ENCODE data around the gene TAOK1.

Gene TAOK1

DNA sequence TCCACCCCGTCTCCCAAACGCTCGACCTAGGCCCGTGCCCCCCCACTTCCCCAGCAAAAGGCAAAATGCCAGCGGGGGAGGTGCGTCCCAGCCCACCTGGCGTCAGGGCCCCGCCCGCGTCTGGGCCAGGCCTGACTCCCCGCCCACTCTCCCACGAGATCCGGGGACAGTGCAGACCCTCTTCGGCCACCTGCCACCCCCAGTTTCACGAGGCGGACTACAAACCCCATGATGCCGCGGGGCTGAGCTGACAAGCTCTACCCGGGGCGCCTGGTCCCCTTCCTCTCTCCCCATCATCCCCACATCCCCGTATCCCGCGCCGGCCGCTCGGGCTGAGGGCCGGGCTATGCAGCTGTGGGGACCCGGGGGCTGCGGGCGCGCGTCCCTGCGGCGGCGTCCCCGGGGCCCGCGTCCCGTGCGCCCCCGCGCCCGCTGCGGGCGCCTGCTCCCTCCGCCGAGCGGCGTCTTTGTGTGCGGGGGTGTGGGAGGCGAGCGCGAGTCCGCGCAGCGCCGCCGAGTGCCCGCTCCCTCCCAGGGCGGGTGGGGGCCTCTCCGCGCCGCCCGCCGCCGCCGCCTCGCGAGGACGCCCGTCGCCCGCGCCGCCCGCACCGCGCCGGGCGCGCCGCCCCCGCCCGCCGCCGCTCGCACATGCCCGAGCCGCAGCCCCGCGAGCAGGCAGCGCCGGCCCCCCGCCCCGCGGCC, 202.8 kb downstream of the TAOK1 start, which contains the start of gene ANKRD13B:
ANKRD13B (plus strand) TSS at position 283 of the 702 bp plus-strand sequence. CDS start 490 bp downstream, outside the sequence.
- H3K36me3 ChIP-seq (ENCODE audit: control insufficient read depth, insufficient read depth, low read length), result no peaks in the 10 kb centered on the region
- H3K4me1 ChIP-seq (ENCODE audit: control insufficient read depth, insufficient read depth, low read length), result peaks cover 53% of the 10 kb centered on the region
- peak within 1 kb of the TSS; percentile 64 for H3K4me3 ChIP-seq (ENCODE audit: low read depth, low read length)
- H3K9me3 ChIP-seq (ENCODE audit: control insufficient read depth, insufficient read depth, low read depth, low read length), result no peaks in the 10 kb centered on the region
- peaks cover 13% of the 10 kb centered on the region; the same call in 1 of the 2 replicates for H3K27me3 ChIP-seq (ENCODE audit: control insufficient read depth, insufficient read depth, low read length)
- H3K9ac ChIP-seq (ENCODE audit: low read length), result no peak within 1 kb of the TSS
- H3K27ac ChIP-seq (ENCODE audit: low read depth, low read length), result no peak within 1 kb of the TSS

DNA sequence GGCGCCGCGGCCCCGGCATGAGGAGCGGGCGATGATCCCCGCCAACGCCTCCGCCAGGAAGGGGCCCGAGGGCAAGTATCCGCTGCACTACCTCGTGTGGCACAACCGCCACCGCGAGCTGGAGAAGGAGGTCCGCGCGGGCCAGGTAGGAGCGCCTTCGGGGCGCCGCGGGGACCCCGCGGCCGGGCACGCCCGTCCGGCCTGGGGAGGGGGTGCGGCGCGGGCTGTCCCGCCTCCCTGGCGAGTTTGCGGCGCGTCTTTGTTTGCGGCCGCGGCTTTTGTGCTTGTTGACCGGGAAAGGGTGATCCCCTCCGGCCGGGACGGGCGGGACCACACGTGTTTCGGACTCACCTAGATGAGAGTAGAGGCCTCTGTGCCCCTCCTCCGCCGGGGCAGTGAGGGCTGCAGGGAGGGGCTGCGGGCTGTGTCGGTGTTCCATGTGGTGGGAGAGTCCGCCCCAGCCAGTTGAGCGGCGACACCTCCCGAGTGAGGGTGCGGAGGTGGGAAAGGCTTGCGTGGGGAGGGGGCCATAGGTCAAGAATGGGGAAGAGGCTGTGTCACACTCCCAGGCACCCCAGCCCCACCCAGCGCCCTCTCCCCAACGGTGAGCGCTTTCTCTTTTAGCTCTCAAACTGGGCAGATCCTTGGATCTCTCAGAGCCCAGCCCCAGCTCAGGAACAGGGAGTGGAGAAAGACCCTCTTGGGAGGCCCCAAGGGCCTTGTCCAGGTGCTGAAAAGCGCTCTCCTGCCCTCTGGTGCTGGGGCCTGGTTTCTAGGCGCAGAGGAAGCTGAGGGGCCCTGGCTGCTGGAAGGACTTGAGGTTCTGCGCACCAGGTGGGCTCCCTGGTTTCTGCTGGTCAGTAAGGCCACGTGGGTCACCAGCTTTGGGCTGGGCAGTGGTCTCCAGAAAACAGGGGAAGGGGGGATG, 203.7 kb downstream of the TAOK1 start:
- Histone ChIP-seq H3K9me3 (ENCODE audit: control insufficient read depth, insufficient read depth, low read depth, low read length) (no peaks in the 10 kb centered on the region), H3K27me3 (ENCODE audit: control insufficient read depth, insufficient read depth, low read length) (peaks cover 13% of the 10 kb centered on the region; the same call in 1 of the 2 replicates), H3K27ac (ENCODE audit: low read depth, low read length) (no peak overlapping the region), H3K4me1 (ENCODE audit: control insufficient read depth, insufficient read depth, low read length) (peaks cover 51% of the 10 kb centered on the region), H3K36me3 (ENCODE audit: control insufficient read depth, insufficient read depth, low read length) (no peaks in the 10 kb centered on the region), H3K4me3 (ENCODE audit: low read depth, low read length) (peak overlapping the region; percentile 64), H3K9ac (ENCODE audit: low read length) (no peak overlapping the region)

GRCh38 chr17:29594519-29595090, 204.4 kb downstream of the TAOK1 start:
- peak overlapping the region; percentile 64; the same call in 1 of the 2 replicates for H3K4me3 ChIP-seq (ENCODE audit: low read depth, low read length)
- no peak overlapping the region for H3K27ac ChIP-seq (ENCODE audit: low read depth, low read length)
- no peaks in the 10 kb centered on the region for H3K36me3 ChIP-seq (ENCODE audit: control insufficient read depth, insufficient read depth, low read length)
- peaks cover 53% of the 10 kb centered on the region for H3K4me1 ChIP-seq (ENCODE audit: control insufficient read depth, insufficient read depth, low read length)
- H3K9me3 ChIP-seq (ENCODE audit: control insufficient read depth, insufficient read depth, low read depth, low read length), result no peaks in the 10 kb centered on the region
- no peak overlapping the region for H3K9ac ChIP-seq (ENCODE audit: low read length)
- H3K27me3 ChIP-seq (ENCODE audit: control insufficient read depth, insufficient read depth, low read length), result peaks cover 13% of the 10 kb centered on the region; the same call in 1 of the 2 replicates

- Histone ChIP-seq H3K4me1 (ENCODE audit: control insufficient read depth, insufficient read depth, low read length) (peaks cover 46% of the 10 kb centered on the region), H3K4me3 (ENCODE audit: low read depth, low read length) (no peak overlapping the region), H3K9me3 (ENCODE audit: control insufficient read depth, insufficient read depth, low read depth, low read length) (no peaks in the 10 kb centered on the region), H3K27me3 (ENCODE audit: control insufficient read depth, insufficient read depth, low read length) (peaks cover 9% of the 10 kb centered on the region; the same call in 1 of the 2 replicates), H3K36me3 (ENCODE audit: control insufficient read depth, insufficient read depth, low read length) (no peaks in the 10 kb centered on the region), H3K9ac (ENCODE audit: low read length) (no peak overlapping the region), H3K27ac (ENCODE audit: low read depth, low read length) (no peak overlapping the region)
These were observed 205.2 kb downstream of the TAOK1 start for GRCh38 chr17:29595107-29595942.

DNA sequence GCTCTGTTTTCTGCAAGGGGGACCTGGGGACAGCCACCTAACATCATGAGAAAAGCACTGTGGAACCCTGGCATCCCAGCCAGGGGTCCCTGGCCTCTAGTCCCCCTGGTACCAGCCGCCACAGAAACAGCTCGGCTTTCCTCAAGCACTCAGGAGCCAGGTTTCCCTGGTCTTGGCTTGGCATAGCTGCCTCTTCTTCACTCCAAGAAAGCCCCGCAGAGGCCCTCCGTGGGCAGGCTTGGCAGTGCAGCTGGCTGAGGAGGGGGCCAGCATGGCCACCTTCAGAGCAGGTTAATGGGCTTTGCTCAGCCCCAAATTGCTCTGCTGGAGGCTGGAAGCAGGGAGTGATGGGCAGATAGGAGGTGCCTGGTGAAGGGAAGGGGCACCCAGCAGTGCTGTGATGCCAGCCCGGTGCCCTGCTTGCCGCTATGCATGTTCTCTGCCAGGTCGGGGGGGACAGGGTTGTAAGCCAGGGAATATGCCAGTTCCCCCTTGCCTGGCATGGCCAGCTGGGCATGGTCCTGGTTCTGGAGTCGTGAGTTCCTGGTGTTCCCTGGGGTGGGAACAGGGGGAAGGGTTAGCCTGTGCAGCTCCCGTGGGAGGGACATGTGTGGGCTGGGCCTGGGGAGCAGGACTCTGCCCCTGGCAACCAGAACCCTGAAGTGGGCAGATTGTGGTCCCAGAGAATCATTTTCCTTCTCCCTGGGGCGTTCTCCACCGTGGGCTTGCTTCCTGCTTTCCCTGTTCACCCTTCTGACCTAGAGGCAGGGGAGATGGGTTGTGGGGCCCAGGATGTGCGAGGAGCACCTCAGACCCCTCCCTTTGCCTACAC, 206.0 kb downstream of the TAOK1 start:
- Histone ChIP-seq H3K4me1 (ENCODE audit: control insufficient read depth, insufficient read depth, low read length) (peaks cover 40% of the 10 kb centered on the region), H3K27me3 (ENCODE audit: control insufficient read depth, insufficient read depth, low read length) (peaks cover 6% of the 10 kb centered on the region; the same call in 1 of the 2 replicates), H3K4me3 (ENCODE audit: low read depth, low read length) (no peak overlapping the region), H3K9ac (ENCODE audit: low read length) (no peak overlapping the region), H3K27ac (ENCODE audit: low read depth, low read length) (no peak overlapping the region), H3K36me3 (ENCODE audit: control insufficient read depth, insufficient read depth, low read length) (no peaks in the 10 kb centered on the region), H3K9me3 (ENCODE audit: control insufficient read depth, insufficient read depth, low read depth, low read length) (no peaks in the 10 kb centered on the region)

DNA sequence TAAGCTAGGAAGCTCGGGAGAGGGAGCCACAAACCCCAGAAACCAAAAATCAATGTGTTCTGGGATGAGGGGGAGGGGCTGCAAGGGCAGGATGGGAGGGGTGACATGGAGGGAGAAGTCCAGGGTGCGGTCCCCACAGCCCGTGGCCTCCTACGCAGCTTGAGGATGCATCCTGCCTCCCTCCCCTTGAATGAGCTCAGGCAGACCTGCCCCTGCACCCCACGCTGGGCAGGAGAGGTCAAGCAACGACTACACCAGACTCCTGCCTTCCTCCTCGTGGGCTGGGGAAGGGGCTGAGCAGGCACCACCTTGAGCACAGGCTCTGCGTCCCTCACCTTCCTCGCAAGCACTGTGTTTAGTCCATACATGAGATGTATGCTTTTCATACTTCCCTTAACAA, 206.6 kb downstream of the TAOK1 start:
- Histone ChIP-seq H3K27ac (ENCODE audit: low read depth, low read length) (no peak overlapping the region), H3K9me3 (ENCODE audit: control insufficient read depth, insufficient read depth, low read depth, low read length) (no peaks in the 10 kb centered on the region), H3K4me3 (ENCODE audit: low read depth, low read length) (0 out of 2 replicates have a peak overlapping the region, but pooled peaks have one; percentile 8), H3K4me1 (ENCODE audit: control insufficient read depth, insufficient read depth, low read length) (peaks cover 39% of the 10 kb centered on the region), H3K36me3 (ENCODE audit: control insufficient read depth, insufficient read depth, low read length) (no peaks in the 10 kb centered on the region), H3K27me3 (ENCODE audit: control insufficient read depth, insufficient read depth, low read length) (peaks cover 6% of the 10 kb centered on the region; the same call in 1 of the 2 replicates), H3K9ac (ENCODE audit: low read length) (no peak overlapping the region)

GRCh38 chr17:29597361-29598172, 207.4 kb downstream of the TAOK1 start:
- Histone ChIP-seq H3K27ac (ENCODE audit: low read depth, low read length) (no peak overlapping the region), H3K27me3 (ENCODE audit: control insufficient read depth, insufficient read depth, low read length) (peaks cover 6% of the 10 kb centered on the region; the same call in 1 of the 2 replicates), H3K4me3 (ENCODE audit: low read depth, low read length) (peak overlapping the region; percentile 36; the same call in 1 of the 2 replicates), H3K36me3 (ENCODE audit: control insufficient read depth, insufficient read depth, low read length) (no peaks in the 10 kb centered on the region), H3K4me1 (ENCODE audit: control insufficient read depth, insufficient read depth, low read length) (peaks cover 32% of the 10 kb centered on the region), H3K9ac (ENCODE audit: low read length) (no peak overlapping the region), H3K9me3 (ENCODE audit: control insufficient read depth, insufficient read depth, low read depth, low read length) (no peaks in the 10 kb centered on the region)

All from HUES6 (cell line).